Esophagus muscularis mucosa (tissue), 3 donors: Measurements from ENCODE around the gene GLYATL3.

ENCODE experiments used
- POLR2A ChIP-seq: fragments of 450-650 bp; IDR thresholded peaks from one replicate; pipeline ENCODE4 v1.6.1; 2017; ENCODE audit warnings: antibody characterized with exemption, moderate library complexity, mild to moderate bottlenecking, low read depth
- TF ChIP-seq, protein P1 (sequence below), 3 experiments: fragments of 200-600 bp in 2 of 3; fragments of 450-650 bp in 1 of 3; sonication (generic) in 2 of 3; IDR thresholded peaks; one replicate each; pipeline ENCODE4 v1.5.1; 2017 to 2019; ENCODE audit warnings: antibody characterized with exemption in 3 of 3, mild to moderate bottlenecking in 2 of 3, moderate library complexity in 1 of 3

DNA sequence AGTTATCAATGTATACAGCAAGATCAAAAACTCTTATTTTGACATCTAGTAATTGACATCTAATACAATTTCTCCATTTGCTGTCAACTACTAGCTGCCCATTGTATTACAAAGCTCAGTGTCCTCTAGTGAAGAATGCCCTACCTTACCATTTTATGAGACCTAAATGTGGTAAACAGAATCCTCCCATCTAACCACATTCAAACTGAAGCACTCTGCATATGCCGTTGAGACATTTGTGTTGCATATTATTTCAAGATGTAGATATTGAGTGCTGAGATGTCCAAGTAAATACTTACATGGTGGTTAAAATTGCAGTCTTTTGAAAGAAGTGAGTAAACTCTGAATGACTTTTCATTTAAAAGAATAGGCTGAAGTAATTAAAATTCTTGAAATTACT, 597 bp upstream of the GLYATL3 start:
- TF ChIP-seq, protein P1, sequence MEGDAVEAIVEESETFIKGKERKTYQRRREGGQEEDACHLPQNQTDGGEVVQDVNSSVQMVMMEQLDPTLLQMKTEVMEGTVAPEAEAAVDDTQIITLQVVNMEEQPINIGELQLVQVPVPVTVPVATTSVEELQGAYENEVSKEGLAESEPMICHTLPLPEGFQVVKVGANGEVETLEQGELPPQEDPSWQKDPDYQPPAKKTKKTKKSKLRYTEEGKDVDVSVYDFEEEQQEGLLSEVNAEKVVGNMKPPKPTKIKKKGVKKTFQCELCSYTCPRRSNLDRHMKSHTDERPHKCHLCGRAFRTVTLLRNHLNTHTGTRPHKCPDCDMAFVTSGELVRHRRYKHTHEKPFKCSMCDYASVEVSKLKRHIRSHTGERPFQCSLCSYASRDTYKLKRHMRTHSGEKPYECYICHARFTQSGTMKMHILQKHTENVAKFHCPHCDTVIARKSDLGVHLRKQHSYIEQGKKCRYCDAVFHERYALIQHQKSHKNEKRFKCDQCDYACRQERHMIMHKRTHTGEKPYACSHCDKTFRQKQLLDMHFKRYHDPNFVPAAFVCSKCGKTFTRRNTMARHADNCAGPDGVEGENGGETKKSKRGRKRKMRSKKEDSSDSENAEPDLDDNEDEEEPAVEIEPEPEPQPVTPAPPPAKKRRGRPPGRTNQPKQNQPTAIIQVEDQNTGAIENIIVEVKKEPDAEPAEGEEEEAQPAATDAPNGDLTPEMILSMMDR (IDR thresholded peaks at IDR 0.05): no peak
- TF ChIP-seq POLR2A: no peak
